ENCODE data around the gene PROCA1. TPM values are rescaled to one million over a fixed set of nuclear protein-coding genes. Genes with fewer than 3 reads are reported as not detected.
A peak's percentile ranks its signal among the peaks of the same experiment; 100 is the strongest.

Gene PROCA1, protein sequence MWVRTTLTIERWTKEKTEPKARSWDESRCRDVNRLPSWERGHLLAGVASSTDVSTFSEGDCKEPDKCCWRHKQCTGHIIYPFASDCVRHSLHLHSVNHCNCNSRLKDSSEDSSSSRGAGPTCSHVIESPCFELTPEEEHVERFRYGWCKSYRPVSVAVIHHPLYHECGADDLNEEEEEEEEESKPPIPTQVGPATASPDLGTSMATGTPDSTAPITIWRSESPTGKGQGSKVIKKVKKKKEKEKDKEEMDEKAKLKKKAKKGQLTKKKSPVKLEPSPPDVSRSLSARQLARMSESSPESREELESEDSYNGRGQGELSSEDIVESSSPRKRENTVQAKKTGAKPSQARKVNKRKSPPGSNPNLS
- total RNA-seq (2016; rRNA removed; fragmentation: Illumina TruSeq; extraction: Trizol) = 0.31 and 0.73 TPM in 2 replicates
- total RNA-seq (2016; cell fraction: cytosol; rRNA removed; fragmentation: Illumina TruSeq; extraction: Trizol; ENCODE audit: low read depth) = 0.26 and 0.71 TPM in 2 replicates
- total RNA-seq (2016; cell fraction: insoluble cytoplasmic fraction; rRNA removed; fragmentation: Illumina TruSeq; extraction: Trizol) = 0.63 TPM in 1 of 2 replicates, not detected in the other
- 0.52 and 0.93 TPM in 2 replicates for total RNA-seq (2016; cell fraction: membrane; rRNA removed; fragmentation: Illumina TruSeq; extraction: Trizol)
- 1.1 and 1.5 TPM in 2 replicates for total RNA-seq (2016; cell fraction: nucleus; rRNA removed; fragmentation: Illumina TruSeq; extraction: Trizol)
- 0.82 and 1.5 TPM in 2 replicates for polyA plus RNA-seq (2011; rRNA removed)
- 0.66 and 0.71 TPM in 2 replicates for polyA plus RNA-seq (2011; cell fraction: cytosol; rRNA removed)
- 8.7 and 9.4 TPM in 2 replicates for polyA plus RNA-seq (2011; cell fraction: nucleus; rRNA removed)
- polyA plus RNA-seq (2012) = 0.89 and 1.1 TPM in 2 replicates
- polyA plus RNA-seq (2016; cell fraction: cytosol; fragmentation: Illumina TruSeq; extraction: Trizol; ENCODE audit: low read depth) = 0.14 and 0.16 TPM in 2 replicates
- polyA plus RNA-seq (2016; cell fraction: insoluble cytoplasmic fraction; fragmentation: Illumina TruSeq; extraction: Trizol; ENCODE audit: low read depth) = 0.33 TPM in 2 replicates
- 0.15 and 0.31 TPM in 2 replicates for polyA plus RNA-seq (2016; cell fraction: membrane; fragmentation: Illumina TruSeq; extraction: Trizol; ENCODE audit: low read depth)
- polyA plus RNA-seq (2016; cell fraction: nucleus; fragmentation: Illumina TruSeq; extraction: Trizol; ENCODE audit: insufficient read depth, low read depth) = 4.4 and 5.4 TPM in 2 replicates
- 1.5 and 5.1 TPM in 2 replicates for polyA minus RNA-seq (2011; rRNA and poly(A)+ RNA removed; ENCODE audit: low replicate concordance)
- 1.1 TPM in 1 of 2 replicates, not detected in the other for polyA minus RNA-seq (2011; cell fraction: cytosol; rRNA and poly(A)+ RNA removed)
- 1.1 and 3.2 TPM in 2 replicates for polyA minus RNA-seq (2011; cell fraction: nucleus; rRNA and poly(A)+ RNA removed)
- percentile 39 among the genes with signal in this experiment for Bru-seq, nascent RNA
- BruChase-seq, experiment 1, labeled RNA remaining after a 6-hour chase = percentile 38 among the genes with signal in this experiment
- BruChase-seq, experiment 2, labeled RNA remaining after a 2-hour chase = percentile 33 among the genes with signal in this experiment
- long read RNA-seq, experiment 1 = 0 reads
- long read RNA-seq, experiment 2 = 0 reads

DNA sequence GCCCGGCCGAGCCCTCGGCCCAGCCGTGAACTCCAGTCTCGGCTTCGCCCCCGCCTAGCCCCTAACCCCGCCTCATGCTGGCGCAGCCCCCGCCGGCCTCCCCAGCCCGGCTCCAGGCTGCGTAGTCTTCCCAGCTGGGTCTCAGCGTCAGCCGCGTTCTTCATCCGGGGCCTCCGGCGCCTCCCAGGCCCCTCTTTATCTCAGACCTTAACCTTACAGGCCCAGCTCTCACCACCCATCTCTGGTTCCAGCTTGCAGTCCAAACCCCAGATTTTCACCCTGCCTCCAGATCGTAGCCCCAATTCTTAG, at the start of gene PROCA1:
PROCA1 (minus strand) TSS at position 166 of the 309 bp plus-strand sequence. CDS start 228 bp downstream, outside the sequence.
- no peak for DNase-seq (ENCODE audit: low spot score)
- H2AFZ ChIP-seq (ENCODE audit: low read length) = no peak within 1 kb of the TSS
- H3K4me1 ChIP-seq (ENCODE audit: insufficient read depth, low read length) = peaks cover 47% of the 10 kb centered on the region
- peak within 1 kb of the TSS; percentile 92 for H3K9ac ChIP-seq (ENCODE audit: insufficient read depth, low read depth, low read length)
- ATAC-seq = no peak
- FAIRE-seq = no peak
- no peaks in the 10 kb centered on the region for H4K20me1 ChIP-seq (ENCODE audit: insufficient read depth, low read length)
- H3K9me3 ChIP-seq (ENCODE audit: low read length) = no peaks in the 10 kb centered on the region
- CTCF ChIA-PET (ENCODE audit: low intra/inter-chr PET ratio, low total read pairs) = no interaction called here
- POLR2A ChIA-PET = interaction anchor here (0.6 to 10.8 kb wide), 13 partner anchors 9 to 143 kb away, joined by 3 to 220 read pairs (median 19); partner anchors contain the start of genes BLTP2, ERAL1, NEK8 and RPL23A
- H3K4me3 ChIP-seq (replicated peaks in 1 of 3; ENCODE audit: insufficient read depth in 1 of 3, low read depth in 2 of 3, low read length in 3 of 3) = peak within 1 kb of the TSS; percentile 65 to 76 (median 67)
- no peaks in the 10 kb centered on the region for H3K79me2 ChIP-seq (ENCODE audit: insufficient read depth, low read length)
- no peaks in the 10 kb centered on the region for H3K36me3 ChIP-seq (replicated peaks in 1 of 2; ENCODE audit: control insufficient read depth in 1 of 2, insufficient read depth in 2 of 2, low read length in 2 of 2)
- peaks cover 1 to 2% of the 10 kb centered on the region in 2 experiments; a peak in 2 of 5 replicates for H3K27me3 ChIP-seq (ENCODE audit: control insufficient read depth in 1 of 2, insufficient read depth in 2 of 2, low read length in 2 of 2)
- no TSS peak for BruUV-seq (replicated peaks)
- in situ Hi-C loops (cut with HindIII; ENCODE audit: extremely low pct_ligation_motif_present, low pct_unique_long_range_greater_than_20kb) = no loop called here
- peak within 1 kb of the TSS; percentile 99 for H3K4me2 ChIP-seq (ENCODE audit: low read depth, low read length)
- H3K27ac ChIP-seq (ENCODE audit: extremely low read length, insufficient read depth, low read length) = peak within 1 kb of the TSS; percentile 99
- intact Hi-C loops (cut with micrococcal nuclease; ENCODE audit: unreplicated experiment) = no loop called here
- WGBS (ENCODE audit: low lambda C conversion rate) = 82% methylated on average over 20 of the region's 20 CpGs
- TF ChIP-seq ZNF878 (CRISPR knock-in tag; IDR thresholded peaks at IDR 0.05) (no peak), CHD2 (IDR thresholded peaks at IDR 0.05; ENCODE audit: low read depth, low read length) (no peak), ZNF431 (CRISPR knock-in tag; IDR thresholded peaks at IDR 0.05; ENCODE audit: borderline replicate concordance, low read depth) (no peak), MTF2 (CRISPR knock-in tag; IDR thresholded peaks at IDR 0.05; ENCODE audit: borderline replicate concordance) (no peak), HNRNPLL (IDR thresholded peaks at IDR 0.05; ENCODE audit: low read depth, low read length, poor library complexity, severe bottlenecking) (peak; percentile 0), ZFP36L2 (CRISPR knock-in tag; IDR thresholded peaks at IDR 0.05) (no peak), ZNF761 (CRISPR knock-in tag; conservative IDR thresholded peaks at IDR 0.05) (0 out of 2 replicates have a peak, but pooled peaks have one; percentile 16), ZNF441 (CRISPR knock-in tag; IDR thresholded peaks at IDR 0.05; ENCODE audit: borderline replicate concordance) (no peak), TBP (CRISPR knock-in tag; IDR thresholded peaks at IDR 0.05) (no peak), SMAD9 (CRISPR knock-in tag; IDR thresholded peaks at IDR 0.05) (0 out of 2 replicates have a peak, but pooled peaks have one; percentile 7), ZNF768 (CRISPR knock-in tag; IDR thresholded peaks at IDR 0.05) (no peak)
- TF ChIP-seq, protein P1, sequence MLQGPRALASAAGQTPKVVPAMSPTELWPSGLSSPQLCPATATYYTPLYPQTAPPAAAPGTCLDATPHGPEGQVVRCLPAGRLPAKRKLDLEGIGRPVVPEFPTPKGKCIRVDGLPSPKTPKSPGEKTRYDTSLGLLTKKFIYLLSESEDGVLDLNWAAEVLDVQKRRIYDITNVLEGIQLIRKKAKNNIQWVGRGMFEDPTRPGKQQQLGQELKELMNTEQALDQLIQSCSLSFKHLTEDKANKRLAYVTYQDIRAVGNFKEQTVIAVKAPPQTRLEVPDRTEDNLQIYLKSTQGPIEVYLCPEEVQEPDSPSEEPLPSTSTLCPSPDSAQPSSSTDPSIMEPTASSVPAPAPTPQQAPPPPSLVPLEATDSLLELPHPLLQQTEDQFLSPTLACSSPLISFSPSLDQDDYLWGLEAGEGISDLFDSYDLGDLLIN (CRISPR knock-in tag; IDR thresholded peaks at IDR 0.05; ENCODE audit: borderline replicate concordance) = no peak
- TF ChIP-seq, protein P2, sequence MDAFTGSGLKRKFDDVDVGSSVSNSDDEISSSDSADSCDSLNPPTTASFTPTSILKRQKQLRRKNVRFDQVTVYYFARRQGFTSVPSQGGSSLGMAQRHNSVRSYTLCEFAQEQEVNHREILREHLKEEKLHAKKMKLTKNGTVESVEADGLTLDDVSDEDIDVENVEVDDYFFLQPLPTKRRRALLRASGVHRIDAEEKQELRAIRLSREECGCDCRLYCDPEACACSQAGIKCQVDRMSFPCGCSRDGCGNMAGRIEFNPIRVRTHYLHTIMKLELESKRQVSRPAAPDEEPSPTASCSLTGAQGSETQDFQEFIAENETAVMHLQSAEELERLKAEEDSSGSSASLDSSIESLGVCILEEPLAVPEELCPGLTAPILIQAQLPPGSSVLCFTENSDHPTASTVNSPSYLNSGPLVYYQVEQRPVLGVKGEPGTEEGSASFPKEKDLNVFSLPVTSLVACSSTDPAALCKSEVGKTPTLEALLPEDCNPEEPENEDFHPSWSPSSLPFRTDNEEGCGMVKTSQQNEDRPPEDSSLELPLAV (CRISPR knock-in tag; conservative IDR thresholded peaks at IDR 0.05; ENCODE audit: low read depth) = no peak
- TF ChIP-seq, protein P3, sequence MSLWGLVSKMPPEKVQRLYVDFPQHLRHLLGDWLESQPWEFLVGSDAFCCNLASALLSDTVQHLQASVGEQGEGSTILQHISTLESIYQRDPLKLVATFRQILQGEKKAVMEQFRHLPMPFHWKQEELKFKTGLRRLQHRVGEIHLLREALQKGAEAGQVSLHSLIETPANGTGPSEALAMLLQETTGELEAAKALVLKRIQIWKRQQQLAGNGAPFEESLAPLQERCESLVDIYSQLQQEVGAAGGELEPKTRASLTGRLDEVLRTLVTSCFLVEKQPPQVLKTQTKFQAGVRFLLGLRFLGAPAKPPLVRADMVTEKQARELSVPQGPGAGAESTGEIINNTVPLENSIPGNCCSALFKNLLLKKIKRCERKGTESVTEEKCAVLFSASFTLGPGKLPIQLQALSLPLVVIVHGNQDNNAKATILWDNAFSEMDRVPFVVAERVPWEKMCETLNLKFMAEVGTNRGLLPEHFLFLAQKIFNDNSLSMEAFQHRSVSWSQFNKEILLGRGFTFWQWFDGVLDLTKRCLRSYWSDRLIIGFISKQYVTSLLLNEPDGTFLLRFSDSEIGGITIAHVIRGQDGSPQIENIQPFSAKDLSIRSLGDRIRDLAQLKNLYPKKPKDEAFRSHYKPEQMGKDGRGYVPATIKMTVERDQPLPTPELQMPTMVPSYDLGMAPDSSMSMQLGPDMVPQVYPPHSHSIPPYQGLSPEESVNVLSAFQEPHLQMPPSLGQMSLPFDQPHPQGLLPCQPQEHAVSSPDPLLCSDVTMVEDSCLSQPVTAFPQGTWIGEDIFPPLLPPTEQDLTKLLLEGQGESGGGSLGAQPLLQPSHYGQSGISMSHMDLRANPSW (CRISPR knock-in tag; IDR thresholded peaks at IDR 0.05; ENCODE audit: borderline replicate concordance) = no peak

Measured in HepG2 (cell line).